Measurements from ENCODE around the gene TENT4A.
"Not testable (repeated sequence)": the region's sequence is repeated elsewhere in the genome, so short reads cannot be mapped to it uniquely, and the experiment has no call there.

The TENT4A gene

DNA sequence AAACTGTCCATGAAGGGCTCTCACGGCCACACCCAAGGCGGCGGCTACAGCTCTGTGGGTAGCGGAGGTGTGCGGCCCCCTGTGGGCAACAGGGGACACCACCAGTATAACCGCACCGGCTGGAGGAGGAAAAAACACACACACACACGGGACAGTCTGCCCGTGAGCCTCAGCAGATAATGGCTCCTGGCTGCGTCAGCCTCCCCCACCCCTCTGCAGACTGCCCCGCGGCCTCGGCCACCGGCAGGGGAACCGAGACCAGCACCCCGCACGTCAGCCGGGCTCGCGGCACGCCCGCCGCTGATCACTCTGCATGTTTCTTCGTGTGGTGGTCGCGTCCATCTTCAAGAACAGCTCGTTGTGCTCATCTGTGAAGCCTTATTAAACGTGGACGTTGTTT, 41.5 kb downstream of the TENT4A start:
- DNase-seq, result no peak

DNA sequence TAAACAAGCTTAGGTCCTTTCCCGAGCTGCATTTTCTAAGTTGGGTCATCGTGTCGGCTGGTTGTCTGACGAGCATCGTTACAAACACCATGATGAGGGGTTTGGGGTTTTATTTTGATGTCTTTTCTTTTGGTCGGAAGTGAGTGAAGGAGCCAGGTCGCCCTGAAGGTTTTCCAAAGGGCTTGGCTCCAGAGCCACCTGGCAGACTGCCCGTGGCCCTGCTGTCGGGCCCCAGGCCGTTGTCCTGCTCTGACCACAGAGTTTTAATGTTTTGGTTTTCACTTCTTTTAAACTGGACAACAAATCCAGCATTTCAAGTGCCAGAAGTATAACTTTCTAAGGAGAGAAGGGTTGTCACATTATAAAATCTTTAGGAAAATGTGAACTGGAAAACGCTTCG, 42.3 kb downstream of the TENT4A start:
- peak; percentile 30 for DNase-seq

DNA sequence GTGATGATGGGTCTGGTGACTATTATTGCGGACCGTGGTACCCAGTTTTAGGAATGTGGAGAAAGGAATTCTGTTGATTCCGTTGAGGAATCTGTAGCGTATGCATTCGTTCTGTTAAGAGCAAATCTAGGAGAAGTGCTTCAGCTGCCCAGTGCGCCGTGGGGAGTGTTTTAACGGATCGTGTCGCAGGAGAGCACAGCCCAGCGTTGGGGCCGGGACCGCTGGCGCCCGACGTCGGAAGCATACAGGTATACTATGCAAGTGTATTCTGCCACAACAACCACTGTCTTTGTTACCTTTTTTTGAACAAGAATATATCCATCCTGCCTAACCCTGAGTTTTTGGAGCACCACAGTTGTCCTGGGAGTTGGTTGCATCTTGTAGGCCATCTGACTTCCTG, 42.7 kb downstream of the TENT4A start:
- no peak for DNase-seq

DNA sequence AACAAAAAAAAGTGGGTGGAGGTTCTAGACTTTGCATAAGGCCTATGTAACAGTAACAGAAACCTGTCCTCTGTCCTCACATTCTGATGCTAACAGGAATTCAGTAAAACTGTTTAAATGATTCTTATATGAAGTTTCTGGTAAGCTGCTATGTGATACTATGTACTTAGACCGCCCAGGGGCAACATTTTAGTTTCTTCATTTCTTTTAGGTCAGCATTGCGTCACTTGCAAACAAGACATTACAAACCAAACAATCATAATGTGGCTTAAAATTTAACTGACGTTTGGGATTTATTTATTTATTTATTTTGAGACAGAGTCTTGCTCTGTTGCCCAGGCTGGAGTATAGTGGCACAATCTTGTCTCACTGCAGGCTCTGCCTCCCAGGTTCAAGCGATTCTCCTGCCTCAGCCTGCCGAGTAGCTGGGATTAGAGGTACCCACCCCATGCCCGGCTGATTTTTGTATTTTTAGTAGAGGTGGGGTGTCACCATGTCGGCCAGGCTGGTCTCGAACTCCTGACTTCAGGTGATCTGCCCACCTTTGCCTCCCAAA, 44.3 kb downstream of the TENT4A start:
- DNase-seq, result no peak

DNA sequence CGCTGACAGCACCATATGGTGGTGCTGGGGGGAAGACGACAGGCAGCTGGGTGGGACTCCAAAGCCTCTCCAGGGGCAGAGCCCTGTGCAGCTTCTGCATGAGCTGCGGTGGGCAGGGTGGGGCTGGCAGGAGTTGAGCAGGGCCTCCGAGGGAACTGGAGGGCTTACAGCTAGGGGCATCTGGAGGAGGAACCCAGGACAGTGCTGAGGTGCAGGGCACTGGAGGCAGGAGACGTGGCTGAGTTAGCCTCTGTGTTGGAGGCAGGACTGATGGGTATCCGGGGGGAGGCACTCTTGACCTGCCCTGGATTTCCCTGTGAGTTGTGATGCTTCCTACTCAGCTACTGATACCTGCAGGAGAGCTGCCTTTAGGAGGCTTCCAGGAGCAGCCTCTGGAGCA, 45.0 kb downstream of the TENT4A start:
- no peak for DNase-seq

DNA sequence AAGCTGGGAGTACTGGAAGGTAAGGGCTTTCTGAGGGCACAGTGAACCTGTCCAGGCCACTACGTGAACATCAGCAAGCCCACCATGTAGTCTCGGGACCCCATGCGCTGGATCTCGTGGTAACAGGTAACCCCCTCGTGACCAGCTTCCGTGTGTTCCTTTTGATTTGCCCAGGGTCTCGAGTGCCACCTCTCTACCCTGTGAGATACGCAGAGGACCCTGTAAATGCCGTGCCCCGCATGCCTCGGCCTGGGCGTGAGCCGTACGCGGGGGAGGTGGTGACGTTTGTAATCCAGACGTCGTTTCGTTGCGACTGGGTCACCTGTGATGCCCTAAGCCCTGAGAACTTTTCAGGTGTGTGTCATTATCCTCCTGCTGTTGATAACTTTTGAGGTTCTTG, 45.5 kb downstream of the TENT4A start:
- no peak for DNase-seq

DNA sequence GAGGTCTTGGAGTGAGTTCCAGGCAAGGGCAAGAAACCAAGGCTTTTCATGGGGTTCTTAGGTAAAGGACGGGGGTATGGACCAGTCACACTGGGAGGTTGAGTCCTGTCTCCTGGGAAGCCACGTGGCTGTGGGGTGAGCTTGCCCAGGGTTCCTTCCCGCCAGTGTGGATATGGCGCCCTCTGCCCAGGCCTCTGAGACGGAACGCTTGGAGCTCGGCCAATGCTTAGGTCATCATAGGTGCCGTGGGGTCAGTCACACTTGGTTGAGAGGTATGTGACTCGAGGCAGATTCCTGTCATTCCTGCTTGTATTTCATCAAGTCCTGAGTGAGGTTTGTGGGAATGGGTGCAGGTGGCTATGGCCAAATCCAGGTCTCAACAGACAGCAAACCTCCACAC, 46.2 kb downstream of the TENT4A start:
- DNase-seq, result no peak

DNA sequence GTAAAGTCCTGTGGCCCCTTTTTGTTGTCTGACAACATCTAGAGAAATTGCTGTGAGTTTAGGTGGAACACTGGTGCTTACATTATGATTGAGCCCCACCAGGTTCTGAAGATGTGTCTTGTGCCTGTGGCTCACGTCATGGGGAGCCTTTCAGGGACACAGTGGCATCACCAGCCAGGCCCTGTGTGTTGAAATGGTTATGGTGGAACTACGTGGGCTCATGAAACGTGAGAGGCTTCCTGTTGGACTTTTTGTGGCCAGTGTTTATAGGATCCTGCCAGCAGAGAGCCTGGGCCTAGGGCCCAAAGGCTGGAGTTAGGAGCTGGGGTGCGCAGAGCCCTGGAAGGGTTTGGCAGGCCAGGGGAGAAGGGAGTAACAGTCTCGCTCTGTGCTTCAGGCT, 46.8 kb downstream of the TENT4A start:
- no peak for DNase-seq

DNA sequence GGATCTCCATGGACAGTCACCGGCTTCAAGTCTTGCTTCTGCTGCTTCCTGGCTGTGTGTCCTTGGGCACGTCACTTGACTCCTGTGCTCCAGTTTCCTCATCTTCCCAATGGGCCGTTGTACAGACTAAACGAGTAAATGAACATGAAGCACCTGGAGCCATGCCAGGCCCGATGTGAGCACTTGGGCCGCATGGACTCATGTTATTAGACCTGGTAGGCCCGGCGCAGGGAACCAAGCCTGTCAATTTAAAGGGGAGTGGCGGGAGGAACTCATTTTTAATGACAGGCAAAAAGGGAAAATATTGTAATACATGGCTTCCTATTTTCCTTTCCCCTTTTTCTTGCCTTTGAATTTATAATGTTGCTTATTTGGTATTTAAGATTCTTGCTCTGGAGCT, 47.5 kb downstream of the TENT4A start:
- no peak for DNase-seq

DNA sequence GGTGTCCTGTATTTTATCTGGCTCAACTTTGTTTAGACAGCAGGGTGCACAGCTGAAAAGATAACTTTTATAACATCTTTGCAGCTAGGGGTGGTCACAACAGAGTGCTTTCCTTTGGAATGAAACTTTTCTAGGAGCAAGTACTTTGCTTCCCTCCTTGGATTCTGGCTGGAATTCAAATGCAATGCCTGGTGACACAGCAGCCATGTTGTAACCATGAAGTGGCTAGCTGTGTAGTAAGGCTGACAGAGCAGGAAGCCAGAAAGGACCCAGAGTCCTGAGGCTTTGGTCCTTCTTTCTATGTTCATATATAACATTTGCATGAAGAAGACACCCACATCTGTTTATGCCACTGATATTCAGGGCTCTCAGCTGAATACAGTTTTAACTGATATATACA, 48.1 kb downstream of the TENT4A start:
- DNase-seq, result no peak

DNA sequence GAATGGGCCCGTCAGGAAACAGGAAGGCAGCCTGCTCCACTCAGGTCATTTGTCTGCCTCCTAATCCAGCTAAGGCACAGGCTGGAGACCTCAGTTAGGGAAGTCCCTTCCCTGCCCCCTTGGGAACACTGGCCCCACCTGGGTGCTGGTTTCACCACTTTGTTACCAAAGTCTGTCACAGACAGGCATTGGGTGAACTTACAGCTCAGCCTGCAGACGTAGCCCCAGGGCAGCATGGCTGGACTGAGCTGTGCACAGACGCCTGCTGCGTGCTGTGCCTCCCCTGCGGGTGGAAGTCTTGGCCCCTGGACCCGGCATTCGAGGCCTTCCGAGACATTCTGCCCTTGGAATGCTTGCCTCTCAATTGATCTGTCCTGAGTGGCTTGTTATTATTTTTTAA, 48.9 kb downstream of the TENT4A start:
- no peak for DNase-seq

DNA sequence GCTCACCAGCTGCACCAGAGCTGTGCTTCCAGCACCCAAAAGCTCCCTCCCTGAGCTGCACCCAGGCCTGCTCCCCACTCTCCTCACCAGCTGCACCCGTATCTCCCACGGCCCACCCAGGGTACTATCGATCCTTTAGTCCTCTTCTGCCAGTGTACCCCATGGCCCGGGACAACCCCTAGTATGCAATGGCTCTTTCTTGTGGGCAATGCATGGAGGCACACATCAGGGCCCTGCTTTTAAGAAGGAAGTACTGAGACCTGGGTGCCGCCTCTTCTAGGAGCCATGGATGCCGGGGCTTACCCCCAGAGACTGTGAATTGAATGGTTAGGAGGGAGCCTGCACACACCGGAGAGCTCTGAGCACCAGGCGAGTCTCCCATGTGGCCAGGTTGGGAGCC, 49.5 kb downstream of the TENT4A start:
- no peak for DNase-seq

DNA sequence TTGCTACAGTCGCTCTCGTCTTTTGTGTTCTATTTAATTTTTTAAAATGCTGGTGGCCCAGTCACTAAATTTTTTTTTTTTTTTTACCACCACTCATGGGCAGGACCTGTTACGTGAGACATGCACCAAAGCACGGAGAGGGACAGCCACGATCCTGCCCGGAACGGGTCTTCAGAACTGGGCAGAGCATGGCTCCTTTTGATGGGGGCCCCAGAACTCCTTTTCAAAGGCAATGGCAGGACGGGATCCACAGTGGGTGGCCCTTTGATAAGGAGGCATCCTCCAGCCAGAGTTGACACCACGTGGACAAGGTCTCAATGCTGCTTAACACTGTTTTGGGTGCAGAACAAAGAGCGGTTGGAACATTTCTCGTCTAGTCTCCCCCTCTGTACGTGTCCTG, 50.0 kb downstream of the TENT4A start:
- DNase-seq, result no peak

DNA sequence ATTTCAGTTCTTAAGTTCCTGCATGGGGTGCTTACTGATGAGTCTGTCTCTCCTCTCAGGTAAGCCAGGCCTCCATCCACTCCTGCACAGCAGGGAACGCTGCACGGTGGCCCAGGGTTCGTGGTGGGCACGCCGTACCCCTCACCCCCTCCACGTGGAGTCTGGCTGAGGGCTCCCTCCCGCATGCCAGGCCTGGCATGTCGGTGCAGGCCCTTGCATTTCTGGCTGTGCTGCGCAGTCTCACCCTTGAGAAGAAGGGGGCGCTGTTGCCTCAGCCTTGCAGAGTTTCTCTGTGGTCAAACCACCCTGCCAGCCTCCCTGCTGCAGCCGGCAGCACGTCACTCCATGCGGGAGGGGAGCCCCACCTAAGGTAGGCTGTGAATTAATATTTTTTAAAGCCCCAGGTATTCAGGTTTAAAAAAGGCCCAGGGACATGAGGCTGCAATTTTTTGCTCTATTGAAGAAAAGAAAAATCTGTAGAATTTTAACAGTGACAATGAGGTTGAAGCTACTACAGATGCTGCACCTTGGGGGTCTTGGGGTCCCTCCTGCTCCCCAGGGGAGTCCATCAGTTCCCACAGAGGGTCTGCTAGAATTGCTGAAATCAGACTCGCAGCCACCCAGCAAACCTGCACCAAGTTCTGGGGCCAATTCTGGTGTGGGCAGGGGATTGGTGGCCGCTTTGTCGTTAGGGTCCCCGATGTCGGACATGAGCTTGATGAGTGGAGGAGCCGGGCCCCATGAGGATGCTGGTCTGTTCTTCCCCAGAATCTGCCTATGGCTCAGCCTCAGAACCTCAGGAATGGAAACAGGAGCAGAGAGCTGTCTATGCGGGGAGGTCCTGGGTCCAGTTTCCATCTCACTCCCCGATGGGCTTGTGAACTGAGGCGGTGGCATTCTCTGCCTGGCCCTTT, 52.6 kb downstream of the TENT4A start:
- DNase-seq, result peak; percentile 73

DNA sequence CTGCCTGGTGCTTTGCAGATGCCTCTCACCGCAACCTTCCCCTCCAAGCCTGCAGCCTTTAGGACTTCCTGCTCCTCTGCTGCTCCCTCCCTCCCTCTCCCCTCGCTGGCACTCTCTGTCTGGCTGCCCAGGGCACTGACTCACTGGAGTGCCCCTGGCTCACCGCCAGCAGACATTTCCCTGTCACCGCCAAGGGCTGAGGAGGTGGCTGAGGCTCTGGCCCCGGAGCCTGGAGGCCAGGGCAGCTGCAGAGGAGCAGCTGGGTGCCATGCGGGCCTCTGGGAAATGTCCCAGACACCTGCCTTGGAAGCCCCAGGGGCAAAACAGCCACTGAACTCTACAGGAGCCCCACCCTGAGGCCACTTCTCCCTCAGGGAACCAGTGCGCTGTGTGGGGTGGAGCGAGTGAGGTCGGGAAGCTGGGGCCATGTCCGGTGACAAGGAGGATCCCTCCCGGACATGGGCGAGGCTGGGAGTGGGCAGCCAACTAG, 53.4 kb downstream of the TENT4A start:
- DNase-seq, result peak; percentile 34

DNA sequence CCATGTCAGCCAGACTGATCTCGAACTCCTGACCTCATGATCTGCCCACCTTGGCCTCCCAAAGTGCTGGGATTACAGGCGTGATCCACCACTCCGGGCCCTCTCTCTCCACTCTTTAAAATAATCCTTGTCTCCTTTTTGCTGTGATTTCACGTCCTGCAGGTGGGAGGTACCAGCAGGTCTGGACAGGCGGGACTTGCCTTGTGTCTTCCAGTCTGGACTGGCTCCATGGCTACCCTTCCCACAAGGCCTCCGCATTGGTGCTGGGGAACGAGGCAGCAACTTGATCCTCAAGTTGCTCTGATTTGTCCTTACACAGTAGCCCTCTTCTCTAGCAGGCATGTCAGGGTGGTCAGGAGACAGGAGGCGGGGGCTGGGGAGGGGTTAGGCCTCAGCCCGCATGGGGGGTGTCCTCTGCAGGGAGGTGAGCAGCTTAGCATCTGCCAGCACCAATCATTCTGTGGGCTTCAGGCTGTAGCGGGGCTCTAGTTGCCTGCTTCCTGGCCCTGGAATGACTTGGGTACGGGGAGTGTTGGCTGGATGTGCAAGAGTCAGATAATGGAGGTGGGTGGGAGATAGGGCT, 54.3 kb downstream of the TENT4A start:
- no peak for DNase-seq

DNA sequence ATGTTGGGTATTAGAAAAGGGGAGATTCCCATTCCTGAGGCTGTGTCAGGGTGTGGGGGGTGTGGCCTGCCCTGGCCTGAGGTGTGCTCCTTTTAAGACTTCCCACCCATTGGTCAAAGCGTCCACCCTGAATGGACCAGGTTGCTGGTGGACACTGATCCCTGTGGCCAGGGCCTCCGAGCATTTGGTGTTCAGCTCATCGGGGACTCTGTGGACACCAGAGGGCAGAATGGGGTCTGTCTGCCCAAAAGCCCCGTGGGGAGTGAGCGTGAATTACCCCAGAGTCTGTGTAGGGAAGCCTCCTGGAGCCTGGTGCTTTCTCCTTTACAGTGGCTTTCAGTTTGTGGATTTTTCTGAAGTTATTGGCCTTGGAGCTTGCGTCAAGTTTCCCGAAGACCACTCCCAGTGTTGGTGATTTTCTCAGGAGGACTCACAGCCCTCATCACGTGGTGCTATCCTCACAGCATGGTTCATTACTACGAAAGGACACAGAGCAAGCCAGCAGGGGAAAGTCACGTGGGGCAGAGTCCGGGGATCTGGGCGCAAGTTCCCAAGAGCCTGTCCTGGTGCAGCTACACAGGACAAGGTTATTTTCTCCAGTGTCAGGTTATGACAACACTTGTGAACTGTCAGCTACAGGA, 55.5 kb downstream of the TENT4A start:
- no peak for DNase-seq

DNA sequence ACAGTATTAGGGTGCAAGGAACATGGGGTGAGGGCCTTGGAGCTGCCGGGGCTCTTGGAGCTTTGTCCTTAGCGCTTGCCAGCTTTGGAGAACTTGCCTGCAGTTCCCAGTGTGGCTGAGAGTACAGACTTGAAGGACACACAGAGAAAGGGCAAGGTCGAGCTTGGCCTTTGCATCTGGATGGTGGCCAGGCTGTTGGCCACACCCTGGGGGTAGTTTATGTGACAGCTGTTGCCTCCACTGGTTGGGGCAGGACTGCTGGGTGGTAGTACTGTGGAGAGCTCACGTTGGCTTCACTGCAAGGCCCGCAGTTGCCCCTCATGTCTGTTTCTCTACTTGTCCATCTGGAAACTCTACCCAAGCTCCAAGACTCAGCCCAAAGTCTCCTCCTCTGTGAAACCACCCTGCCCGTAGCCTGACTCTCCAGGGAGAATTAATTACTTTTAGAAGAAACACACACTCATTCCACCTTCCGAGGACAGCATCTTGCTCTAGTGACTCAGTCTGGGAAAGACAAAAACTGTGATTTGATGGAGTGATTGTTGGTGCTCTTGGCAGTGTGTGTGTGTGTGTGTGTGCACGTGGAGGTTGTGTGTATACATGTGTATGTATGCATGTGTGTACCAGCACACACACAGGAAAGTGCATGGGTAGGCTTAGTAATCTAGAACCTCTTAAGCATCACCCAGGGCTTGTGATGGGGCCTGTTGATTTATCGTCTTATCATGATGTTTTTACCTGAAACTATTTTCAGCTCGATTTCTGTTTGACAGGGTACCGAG, 57.8 kb downstream of the TENT4A start:
- DNase-seq, result no peak

DNA sequence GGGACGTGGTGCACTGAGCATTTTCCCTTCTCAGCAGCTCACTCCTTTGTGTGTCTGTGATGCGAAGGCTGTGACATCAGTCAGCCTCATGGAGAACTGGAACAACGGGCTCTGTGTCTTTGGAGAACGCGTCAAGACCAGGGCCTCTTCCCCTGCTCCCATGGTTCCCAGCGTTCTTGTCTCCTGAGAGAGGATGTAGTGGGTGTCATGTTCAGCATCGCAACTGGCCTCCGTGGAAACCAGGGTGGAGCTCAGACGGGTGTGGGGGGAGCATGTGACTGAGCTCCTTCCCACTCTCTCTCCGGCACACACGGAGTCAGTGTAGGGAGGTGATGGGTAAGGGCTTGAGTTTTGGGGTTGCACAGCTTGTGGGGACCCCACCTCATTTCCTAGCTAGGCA, 59.7 kb downstream of the TENT4A start:
- DNase-seq, result no peak

DNA sequence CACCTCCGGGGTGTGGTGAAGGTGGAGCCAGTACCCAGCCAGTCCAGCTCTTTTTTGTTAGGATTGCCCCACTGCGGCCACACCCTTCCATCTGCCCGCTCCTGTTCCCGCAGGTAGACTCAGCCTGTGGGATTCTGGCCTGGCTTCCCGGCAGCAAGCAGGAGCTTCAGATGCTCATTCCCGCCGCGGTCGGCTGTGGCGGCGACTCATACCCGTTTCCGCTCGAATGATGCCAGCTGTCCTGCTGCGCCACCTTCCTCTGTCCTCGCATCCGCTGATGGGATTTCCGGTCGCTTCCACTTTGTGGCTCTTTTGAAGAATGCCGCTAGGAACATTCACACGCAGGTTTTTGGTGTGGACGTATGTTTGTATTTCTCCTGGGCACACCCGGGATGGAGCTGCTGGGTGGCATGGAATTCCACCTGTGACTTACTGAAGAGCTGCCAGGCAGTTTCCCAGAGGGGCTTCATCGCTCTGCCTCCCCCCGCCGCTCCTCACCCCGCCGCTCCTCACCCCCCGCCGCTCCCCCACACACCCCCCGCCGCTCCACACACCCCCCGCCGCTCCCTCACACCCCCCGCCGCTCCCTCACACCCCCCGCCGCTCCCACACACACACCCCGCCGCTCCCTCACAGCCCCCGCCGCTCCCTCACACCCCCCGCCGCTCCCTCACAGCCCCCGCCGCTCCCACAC, 60.3 kb downstream of the TENT4A start:
- no peak for DNase-seq

DNA sequence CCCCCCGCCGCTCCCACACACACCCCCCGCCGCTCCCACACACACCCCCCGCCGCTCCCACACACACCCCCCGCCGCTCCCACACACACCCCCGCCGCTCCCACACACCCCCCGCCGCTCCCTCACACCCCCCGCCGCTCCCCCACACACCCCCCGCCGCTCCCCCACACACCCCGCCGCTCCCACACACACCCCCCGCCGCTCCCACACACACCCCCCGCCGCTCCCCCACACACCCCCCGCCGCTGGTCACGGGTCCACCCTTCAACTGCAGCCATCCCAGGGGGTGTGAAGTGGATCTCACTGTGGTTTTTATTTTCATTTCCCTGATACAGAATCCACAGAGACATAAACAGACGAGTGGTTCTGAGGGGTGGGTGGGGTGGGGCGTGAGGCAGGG, 61.0 kb downstream of the TENT4A start:
- DNase-seq, result not testable (repeated sequence)

DNA sequence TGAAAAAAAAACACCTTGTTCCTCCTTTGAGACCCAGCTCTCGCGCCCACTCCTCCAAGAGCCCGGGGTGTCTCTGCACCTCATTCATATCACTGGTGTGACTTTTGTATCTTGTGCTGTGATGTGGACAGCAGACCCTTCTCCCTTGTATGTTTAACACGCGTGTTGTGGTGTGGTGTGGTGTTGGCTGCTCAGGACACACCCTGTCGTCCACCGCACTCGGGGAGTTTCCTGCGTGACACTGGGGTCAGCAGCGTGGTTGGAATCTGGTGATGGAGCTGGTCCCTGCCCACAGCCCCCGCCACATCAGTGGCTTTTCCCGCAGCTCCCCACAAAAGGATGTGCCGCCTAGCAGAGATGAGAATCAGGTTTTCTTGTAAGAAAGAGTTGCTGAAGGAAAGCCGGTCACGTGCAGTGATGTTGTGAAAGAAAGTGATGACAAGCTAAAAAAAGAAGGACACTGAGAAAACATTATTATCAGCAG, 61.5 kb downstream of the TENT4A start:
- DNase-seq, result no peak

Data from midbrain (tissue), 1 donor.